ENCODE data around the gene CHST15. TPM values are rescaled to one million over a fixed set of nuclear protein-coding genes. Genes with fewer than 3 reads are reported as not detected.

Gene CHST15
- total RNA-seq, 4 donors from 2014 or later, result 16.8 to 75.6 (median 26.3) TPM

DNA sequence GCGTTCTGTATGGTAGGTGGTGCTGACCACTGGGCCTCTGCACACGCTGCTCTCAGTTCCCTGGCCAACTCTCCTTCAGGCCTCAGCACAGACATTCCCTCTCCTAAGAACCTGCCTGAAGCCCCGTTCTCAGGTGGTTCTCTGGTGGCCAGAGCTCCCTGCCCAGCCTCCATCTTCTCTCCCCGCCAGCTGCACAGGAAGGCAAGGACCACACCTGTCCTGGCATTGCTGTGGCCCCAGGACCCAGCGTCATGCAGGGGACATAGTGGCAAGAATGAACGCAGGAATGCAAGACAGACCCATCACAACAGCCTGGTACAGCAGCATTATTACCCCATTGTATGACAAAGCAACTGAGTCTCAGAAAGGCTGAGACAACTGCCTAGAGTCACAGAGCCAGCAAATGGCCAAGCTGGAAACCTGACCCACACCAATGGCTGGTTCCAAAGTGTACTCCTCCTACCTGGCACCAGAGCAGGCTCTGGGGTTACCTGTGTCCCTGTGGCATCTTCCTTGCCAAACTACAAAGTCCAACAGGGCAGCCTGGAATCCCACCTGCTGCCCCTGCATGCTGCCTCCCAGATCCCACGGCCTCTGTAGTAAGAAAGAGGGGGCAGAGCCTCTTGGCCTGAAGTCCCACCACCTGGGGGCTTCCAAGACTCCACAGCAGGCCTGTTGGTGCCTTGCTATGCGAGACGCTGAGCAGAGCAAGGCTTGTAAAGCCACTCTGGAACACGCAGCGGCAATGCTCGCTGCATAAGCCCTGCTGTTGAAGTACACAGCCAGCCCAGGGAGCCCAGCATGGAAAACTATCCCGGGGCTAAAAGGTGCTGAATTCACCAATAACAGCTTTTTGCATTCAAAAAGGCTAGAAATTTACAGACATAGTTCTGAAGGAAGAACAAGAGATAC, 73.3 kb downstream of the CHST15 start:
- TF ChIP-seq, protein P1, sequence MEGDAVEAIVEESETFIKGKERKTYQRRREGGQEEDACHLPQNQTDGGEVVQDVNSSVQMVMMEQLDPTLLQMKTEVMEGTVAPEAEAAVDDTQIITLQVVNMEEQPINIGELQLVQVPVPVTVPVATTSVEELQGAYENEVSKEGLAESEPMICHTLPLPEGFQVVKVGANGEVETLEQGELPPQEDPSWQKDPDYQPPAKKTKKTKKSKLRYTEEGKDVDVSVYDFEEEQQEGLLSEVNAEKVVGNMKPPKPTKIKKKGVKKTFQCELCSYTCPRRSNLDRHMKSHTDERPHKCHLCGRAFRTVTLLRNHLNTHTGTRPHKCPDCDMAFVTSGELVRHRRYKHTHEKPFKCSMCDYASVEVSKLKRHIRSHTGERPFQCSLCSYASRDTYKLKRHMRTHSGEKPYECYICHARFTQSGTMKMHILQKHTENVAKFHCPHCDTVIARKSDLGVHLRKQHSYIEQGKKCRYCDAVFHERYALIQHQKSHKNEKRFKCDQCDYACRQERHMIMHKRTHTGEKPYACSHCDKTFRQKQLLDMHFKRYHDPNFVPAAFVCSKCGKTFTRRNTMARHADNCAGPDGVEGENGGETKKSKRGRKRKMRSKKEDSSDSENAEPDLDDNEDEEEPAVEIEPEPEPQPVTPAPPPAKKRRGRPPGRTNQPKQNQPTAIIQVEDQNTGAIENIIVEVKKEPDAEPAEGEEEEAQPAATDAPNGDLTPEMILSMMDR (IDR thresholded peaks at IDR 0.05; ENCODE audit: low read depth), result no peak

DNA sequence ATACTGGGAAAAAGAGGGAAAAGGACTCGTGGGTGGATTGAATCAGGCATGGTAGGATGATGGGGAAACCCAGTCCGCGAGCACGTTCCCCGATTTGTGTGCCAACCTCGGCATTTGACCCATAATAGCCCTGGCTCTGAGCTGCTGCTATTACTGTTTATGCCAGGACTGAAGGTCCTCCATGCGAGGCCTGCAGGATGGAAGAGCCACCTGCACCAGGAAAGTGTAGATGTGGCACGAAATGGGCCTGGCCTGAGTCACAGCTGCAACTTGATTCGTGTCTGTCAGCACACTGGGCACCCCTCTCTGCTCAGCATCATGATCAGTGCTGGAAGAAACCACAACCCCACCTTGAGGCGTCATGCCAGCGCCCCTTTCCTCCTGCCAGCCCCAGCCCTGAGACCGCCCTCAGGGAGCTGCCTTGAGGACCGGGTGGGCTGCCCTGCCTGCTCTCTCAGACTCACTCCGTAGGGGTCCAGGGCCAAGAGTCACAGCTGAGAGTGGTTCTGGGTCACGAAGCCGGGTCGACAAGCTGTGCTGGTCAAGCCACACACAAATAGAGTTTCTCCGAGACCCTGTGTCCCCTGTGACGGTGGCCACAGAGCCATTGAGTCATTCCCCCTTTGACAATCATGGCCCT, 74.4 kb downstream of the CHST15 start:
- TF ChIP-seq, protein P1 (IDR thresholded peaks at IDR 0.05; ENCODE audit: low read depth), result no peak

DNA sequence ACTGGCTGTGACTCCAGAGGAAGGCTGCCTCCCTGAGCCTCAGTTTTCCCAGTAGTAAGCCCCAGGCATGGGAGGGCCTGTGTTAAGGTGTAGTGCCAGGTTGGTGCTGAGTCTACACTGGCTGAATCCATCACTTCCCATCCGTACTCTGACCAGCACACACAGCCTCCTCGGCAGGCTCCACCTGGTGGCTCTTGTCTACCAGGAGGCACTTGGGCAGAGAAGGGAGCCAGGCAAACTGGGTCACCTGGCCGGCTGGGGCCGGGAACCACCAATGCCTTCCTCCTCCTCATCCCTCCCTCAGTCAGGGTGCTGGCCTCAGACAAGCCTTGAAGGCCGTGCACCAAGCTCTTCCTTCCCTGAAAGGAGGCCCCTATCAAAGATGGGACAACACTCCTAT, 75.7 kb downstream of the CHST15 start:
- TF ChIP-seq, protein P1 (IDR thresholded peaks at IDR 0.05; ENCODE audit: low read depth), result no peak

DNA sequence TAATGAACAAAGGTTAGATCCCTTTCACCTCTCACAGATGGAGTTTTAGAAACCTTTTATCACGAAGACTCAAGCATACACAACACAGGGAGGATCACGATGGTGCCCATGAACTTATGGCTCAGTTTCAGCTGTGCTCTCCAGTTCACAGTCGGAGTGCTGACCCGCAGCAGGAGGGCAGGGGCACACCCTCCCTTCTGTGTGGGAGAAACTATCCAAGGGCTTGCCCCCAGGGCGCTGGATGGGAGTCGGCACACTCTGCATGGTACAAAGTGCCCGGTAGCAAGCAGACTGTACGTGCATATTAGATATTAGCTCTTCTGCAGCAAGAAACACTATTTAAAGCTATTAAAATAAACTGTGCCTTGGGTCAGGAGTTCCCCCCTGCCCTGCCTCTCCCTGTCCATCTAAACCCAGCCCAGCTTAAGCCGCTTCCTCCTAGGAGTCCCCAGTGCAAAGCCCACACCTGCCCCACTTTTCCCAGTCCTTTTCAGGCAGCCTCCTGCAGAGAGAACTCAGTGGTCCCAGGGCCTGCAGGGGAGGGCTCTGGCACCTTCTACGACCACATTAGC, 76.5 kb downstream of the CHST15 start:
- TF ChIP-seq, protein P1 (IDR thresholded peaks at IDR 0.05; ENCODE audit: low read depth), result no peak

DNA sequence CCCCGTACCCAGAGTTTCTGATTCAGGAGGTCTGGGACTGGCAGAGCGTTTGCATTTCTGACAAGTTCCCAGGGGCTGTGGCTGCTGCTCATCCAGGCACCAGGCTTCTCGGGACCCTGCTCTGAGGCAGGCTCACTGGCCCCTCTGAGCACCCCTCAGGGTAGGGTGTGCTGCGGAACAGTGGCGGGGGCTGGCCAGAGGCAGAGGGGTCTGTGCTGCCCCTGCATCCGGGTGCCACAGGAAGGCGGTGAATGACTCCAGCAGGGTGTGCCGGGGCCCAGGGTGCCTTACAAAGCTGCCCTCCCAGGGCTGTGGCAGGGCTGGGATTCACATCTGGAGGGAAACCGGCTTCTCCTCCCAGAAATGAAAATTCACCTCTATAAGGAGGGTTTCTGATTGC, 77.4 kb downstream of the CHST15 start:
- TF ChIP-seq, protein P1 (IDR thresholded peaks at IDR 0.05; ENCODE audit: low read depth), result no peak

DNA sequence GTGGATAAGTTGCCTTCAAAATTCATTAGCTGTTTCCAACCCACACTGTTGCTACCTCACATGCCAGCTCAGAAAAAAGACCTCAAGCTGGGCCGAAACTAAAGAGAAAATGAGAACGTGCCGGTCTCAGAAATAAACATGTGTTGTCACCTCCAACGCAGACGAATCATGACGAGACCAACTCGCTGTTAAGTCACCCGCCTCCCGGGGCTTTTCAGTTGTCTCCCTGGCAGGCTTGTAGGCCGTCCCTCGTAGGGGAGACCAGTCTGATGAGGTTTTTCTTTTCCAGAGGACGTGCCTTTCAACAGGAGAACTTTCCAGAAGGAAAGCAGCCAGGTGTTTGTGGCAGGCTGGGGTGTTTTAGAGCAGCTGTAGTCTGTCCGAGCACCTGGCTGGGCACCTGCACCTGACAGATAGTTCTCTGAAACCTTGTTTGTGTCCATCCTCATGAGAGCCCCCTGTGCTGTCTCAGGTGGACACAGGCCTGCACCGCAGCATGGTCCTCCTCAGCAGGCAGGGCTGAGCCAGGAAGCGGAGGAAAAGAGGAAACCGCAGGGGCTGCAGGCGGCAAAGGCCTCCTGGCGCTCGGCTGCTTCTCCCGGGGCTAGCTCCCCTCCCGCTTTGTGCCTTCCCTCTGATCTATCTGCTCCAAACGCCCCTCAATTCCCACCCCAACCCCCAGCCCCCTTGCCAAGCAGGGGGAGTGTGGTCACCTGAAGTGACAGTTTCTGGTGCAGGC, 78.8 kb downstream of the CHST15 start:
- TF ChIP-seq, protein P1 (IDR thresholded peaks at IDR 0.05; ENCODE audit: low read depth), result no peak

Measured in subcutaneous adipose tissue (tissue), 4 donors.